NT2/D1 (cell line): Measurements from ENCODE around the gene ANTXR2.

Experiments used
- DNase-seq: peaks from one replicate; pipeline ENCODE4 v3.0.0-alpha.2; 2011; ENCODE audit warnings: low read depth, low spot score
- H3K27me3 ChIP-seq: 2 replicates; pipeline ENCODE4 v1.6.0; 2011; ENCODE audit warnings: mild to moderate bottlenecking; ENCODE audit not compliant: insufficient read length, insufficient read depth
- H3K36me3 ChIP-seq: 2 replicates; pipeline ENCODE4 v1.6.1; 2011; ENCODE audit warnings: mild to moderate bottlenecking, low read length, mixed read lengths; ENCODE audit not compliant: insufficient read depth, insufficient read length
- H3K4me1 ChIP-seq: 2 replicates; pipeline ENCODE4 v1.5.1; 2011; ENCODE audit not compliant: insufficient read depth, insufficient read length
- H3K4me3 ChIP-seq: 2 replicates; pipeline ENCODE4 v1.5.1; 2011; ENCODE audit warnings: low read depth; ENCODE audit not compliant: insufficient read length
- H3K9ac ChIP-seq: 2 replicates; pipeline ENCODE4 v1.6.0; 2011; ENCODE audit warnings: low read depth; ENCODE audit not compliant: insufficient read length
- H3K9me3 ChIP-seq: 2 replicates; pipeline ENCODE4 v1.5.1; 2011; ENCODE audit warnings: mild to moderate bottlenecking, low read length; ENCODE audit not compliant: insufficient read depth
- SUZ12 ChIP-seq: IDR thresholded peaks from 2 replicates; pipeline ENCODE4 v1.6.1; 2011; ENCODE audit not compliant: insufficient read length, insufficient read depth; ENCODE audit errors: extremely low read depth
- YY1 ChIP-seq: IDR thresholded peaks from 2 replicates; pipeline ENCODE4 v1.6.1; 2011; ENCODE audit not compliant: insufficient read length, insufficient read depth
- ZNF274 ChIP-seq: IDR thresholded peaks from 2 replicates; pipeline ENCODE4 v1.6.1; 2011; ENCODE audit warnings: mild to moderate bottlenecking, low read depth, low read length

Gene ANTXR2

GRCh38 chr4:80029364-80029763 lies 43.7 kb downstream of the ANTXR2 start:
- Histone ChIP-seq H3K36me3 (no peaks in the 10 kb centered on the region), H3K9me3 (no peaks in the 10 kb centered on the region), H3K4me1 (no peaks in the 10 kb centered on the region), H3K27me3 (no peaks in the 10 kb centered on the region), H3K4me3 (no peak overlapping the region), H3K9ac (no peak overlapping the region)
- DNase-seq, result no peak
- TF ChIP-seq YY1 (no peak), SUZ12 (no peak), ZNF274 (no peak)

GRCh38 chr4:80027611-80028010 lies 45.4 kb downstream of the ANTXR2 start:
- Histone ChIP-seq H3K9ac (no peak overlapping the region), H3K36me3 (no peaks in the 10 kb centered on the region), H3K27me3 (no peaks in the 10 kb centered on the region), H3K9me3 (no peaks in the 10 kb centered on the region), H3K4me1 (no peaks in the 10 kb centered on the region), H3K4me3 (no peak overlapping the region)
- TF ChIP-seq ZNF274 (no peak), SUZ12 (no peak), YY1 (no peak)
- DNase-seq, result no peak

GRCh38 chr4:80026100-80026499 lies 46.9 kb downstream of the ANTXR2 start:
- no peak for TF ChIP-seq YY1
- no peaks in the 10 kb centered on the region for H3K9me3 ChIP-seq
- no peak overlapping the region for H3K9ac ChIP-seq
- H3K36me3 ChIP-seq, result no peaks in the 10 kb centered on the region
- no peaks in the 10 kb centered on the region for H3K4me1 ChIP-seq
- H3K4me3 ChIP-seq, result no peak overlapping the region
- H3K27me3 ChIP-seq, result no peaks in the 10 kb centered on the region
- no peak for DNase-seq

- Histone ChIP-seq H3K4me3 (no peak overlapping the region), H3K36me3 (no peaks in the 10 kb centered on the region)
Observed at GRCh38 chr4:80024335-80024734, 48.7 kb downstream of the ANTXR2 start.

GRCh38 chr4:80022282-80022681 lies 50.7 kb downstream of the ANTXR2 start:
- Histone ChIP-seq H3K36me3 (no peaks in the 10 kb centered on the region), H3K4me1 (no peaks in the 10 kb centered on the region), H3K4me3 (no peak overlapping the region), H3K27me3 (no peaks in the 10 kb centered on the region), H3K9me3 (no peaks in the 10 kb centered on the region), H3K9ac (no peak overlapping the region)
- DNase-seq, result no peak
- TF ChIP-seq YY1 (no peak), ZNF274 (no peak), SUZ12 (no peak)

More at GRCh38 chr4:80024335-80024734, 48.7 kb downstream of the ANTXR2 start:
- no peaks in the 10 kb centered on the region for H3K27me3 ChIP-seq
- H3K4me1 ChIP-seq, result no peaks in the 10 kb centered on the region
- TF ChIP-seq ZNF274 (no peak), SUZ12 (no peak), YY1 (no peak)
- no peaks in the 10 kb centered on the region for H3K9me3 ChIP-seq
- no peak for DNase-seq
- no peak overlapping the region for H3K9ac ChIP-seq

- Histone ChIP-seq H3K4me3 (no peak overlapping the region), H3K9me3 (no peaks in the 10 kb centered on the region), H3K4me1 (no peaks in the 10 kb centered on the region), H3K27me3 (no peaks in the 10 kb centered on the region), H3K9ac (no peak overlapping the region), H3K36me3 (no peaks in the 10 kb centered on the region)
- no peak for DNase-seq
- TF ChIP-seq ZNF274 (no peak), SUZ12 (no peak), YY1 (no peak)
Observed at GRCh38 chr4:80017125-80017854, 55.7 kb downstream of the ANTXR2 start.

- Histone ChIP-seq H3K9me3 (no peaks in the 10 kb centered on the region), H3K27me3 (no peaks in the 10 kb centered on the region), H3K4me3 (no peak overlapping the region), H3K36me3 (no peaks in the 10 kb centered on the region), H3K9ac (no peak overlapping the region), H3K4me1 (no peaks in the 10 kb centered on the region)
- no peak for TF ChIP-seq SUZ12
- TF ChIP-seq YY1, result no peak
- TF ChIP-seq ZNF274, result no peak
- no peak for DNase-seq
Observed at GRCh38 chr4:80016506-80016905, 56.5 kb downstream of the ANTXR2 start.
